UCSD-AML1 (cell line): ENCODE measurements around the gene WWTR1.

ENCODE experiments used
- DNase-seq: peaks from one replicate; lab custom pipeline; 2025; ENCODE audit not compliant: unreplicated experiment; lab: John Stamatoyannopoulos, UW

Gene WWTR1

DNA sequence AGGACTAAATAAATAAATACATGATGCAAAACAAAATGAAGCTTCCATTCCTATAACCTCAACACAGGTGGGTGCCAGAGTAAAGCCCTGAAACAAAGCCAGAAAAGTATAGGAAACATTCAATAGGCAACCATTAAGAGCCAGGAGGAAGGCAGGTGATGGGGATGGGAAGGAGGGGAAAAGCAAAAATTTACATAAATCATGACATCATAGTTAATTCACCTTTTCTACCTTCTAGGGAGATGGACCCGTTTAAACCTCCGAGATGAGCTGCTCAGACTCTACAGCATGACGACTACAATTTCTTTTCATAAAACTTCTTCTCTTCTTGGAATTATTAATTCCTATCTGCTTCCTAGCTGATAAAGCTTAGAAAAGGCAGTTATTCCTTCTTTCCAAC is 155.4 kb downstream of the WWTR1 start:
- DNase-seq: no peak

DNA sequence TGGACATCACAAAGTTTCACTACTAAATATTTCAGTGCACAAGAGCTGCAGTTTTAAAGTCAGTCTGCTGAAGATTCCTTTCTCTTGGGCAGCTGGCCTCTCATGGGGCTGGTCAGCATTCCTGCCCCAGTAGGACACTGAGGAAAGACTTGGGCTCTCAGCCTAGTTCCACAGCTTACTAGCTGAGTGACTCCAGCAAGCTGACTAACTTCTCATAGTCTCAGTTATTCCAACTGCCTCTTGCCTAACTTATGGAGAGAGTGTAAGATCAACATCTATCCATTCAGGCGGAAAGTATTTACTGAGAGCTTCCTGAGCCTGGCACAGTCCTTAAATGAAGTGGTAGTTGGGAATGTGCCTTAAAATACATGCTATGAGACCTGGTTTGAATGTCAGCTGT is 156.3 kb downstream of the WWTR1 start:
- no peak for DNase-seq

DNA sequence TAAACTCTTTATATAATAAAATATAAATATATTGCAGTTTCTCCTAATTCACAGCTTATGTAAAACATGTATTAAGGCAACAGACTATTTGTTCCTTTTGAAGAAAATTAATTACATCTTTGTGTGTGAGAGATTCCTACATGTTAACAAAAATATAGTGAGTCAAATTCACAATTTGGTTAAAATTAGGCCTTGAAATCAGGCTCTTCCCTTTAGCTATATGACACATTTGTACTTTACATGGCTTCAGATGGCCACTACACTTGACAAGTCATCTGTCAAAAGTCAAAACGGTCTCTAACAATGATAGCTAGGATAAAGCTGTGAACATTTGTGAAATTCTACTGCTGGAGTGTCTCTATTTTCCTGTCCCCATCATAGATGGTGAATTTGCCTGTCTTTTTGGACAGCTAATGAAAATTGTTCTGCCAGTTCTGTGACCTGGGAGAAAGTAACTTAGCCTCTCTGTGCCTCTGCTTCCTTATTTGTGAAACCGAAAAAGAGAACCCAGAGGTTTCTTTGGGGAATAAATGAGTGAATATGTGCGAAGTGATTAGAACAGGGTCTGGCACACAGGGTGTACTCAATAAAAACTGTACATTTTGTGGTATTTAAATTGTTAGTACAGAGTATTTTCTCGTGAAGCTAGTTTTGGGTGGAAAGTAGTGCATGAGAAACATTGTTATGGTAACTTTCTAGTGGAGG is 159.7 kb downstream of the WWTR1 start:
- DNase-seq: no peak

DNA sequence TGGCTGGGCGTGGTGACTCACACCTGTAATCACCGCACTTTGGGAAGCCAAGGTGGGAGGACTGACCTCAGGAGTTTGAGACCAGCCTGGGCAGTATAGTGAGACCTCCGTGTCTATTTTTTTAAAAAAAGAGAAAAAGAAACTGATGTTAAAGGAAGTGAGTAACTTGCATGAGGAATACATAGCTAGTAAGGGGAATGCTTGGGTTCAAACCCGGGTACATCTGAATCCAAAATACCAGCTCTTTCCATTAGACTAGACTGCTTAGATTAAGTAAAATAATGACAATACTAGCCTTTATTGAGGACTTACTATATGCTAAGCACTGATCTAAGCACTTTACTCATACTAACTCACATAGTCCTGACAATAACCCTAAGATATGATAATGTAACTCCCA is 160.9 kb downstream of the WWTR1 start:
- no peak for DNase-seq

DNA sequence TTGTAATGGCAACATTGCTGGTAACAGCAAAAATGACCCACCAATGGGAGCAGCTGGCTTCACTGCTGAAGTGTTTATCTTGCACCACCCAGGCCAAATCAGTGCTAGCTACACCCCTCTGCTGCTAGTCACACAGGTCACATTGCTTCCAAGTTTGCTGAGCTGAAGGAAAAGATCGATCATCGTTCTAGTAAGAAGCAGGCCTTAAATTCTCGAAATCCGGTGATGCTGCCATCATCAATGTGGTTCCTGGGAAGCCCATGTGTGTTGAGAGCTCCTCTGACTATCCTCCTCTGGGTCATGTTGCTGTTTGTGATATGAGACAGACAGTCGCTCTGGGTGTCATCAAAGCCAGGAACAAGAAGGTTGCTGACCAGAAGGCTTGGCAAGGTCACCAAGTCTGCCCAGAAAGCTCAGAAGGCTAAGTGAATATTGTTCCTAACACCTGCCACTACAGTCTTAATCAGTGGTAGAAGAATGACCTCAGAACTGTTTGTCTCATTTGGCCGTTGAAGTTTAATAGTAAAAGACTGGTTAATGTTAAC is 162.2 kb downstream of the WWTR1 start:
- DNase-seq: no peak

DNA sequence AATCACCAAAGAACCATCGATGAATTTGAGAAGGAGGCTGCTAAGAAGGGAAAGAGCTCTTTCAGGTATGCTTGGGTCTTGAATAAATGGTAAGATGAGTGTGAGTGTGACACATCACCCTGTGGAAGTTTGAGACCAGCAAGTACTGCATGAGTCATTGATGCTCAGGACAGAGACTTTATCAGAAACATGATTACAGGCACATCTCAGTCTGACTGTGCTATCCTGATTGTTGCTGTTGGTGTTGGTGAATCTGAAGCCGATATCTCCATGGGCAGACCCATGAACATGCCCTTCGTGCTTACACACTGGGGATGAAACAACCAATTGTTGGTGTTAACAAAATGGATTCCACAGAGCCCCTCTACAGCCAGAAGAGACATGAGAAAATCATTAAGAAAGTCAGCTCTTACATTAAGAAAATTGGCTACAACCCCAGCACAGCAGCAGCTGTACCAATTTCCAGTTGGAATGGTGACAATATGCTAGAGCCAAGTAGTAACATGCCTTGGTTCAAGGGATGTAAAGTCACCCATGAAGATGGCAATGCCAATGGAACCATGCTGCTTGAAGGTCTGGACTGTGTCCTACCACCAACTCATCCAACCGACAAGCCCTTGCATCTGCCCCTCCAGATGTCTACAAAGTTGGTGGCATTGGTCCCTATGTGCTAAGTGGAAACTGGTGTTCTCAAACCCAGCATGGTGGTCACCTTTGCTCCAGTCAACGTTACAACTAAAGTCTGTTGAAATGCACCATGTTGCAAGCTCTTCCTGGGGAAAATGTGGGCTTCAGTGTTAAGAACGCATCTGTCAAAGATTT is 162.9 kb downstream of the WWTR1 start:
- DNase-seq: no peak

DNA sequence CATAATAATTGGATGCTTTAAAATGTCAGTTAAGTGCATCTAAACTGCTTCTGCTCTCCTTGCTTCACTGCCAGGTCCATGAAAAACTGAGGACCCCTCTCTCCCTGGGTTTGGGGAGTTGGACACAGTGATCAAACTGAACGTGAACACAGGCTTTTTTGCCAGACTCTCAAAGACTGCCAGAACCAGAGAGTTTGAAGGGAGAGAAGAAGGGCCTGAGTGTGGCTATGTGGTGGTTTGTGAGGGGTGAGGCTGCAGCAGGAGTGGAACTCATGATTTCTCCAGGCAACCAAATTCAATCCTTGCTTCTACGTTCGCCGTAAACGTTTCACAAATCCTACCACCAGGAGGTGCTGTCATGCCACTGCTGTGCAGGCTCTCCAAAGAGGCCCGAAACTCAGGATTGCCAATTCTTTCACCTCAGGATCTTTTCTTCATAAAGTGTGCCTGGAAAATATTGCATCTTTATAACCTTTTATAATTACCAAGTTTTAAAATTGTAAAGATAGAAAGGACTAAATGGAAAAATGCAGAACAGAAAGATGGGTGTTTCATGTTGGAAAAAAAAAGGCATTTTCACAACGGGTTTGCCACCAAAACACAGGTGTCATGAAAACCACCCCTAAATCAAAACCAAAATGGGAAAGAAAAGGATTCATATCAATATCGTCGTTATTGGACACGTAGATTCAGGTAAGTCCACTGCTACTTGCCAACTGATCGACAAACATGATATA is 163.6 kb downstream of the WWTR1 start:
- peak; percentile 37 for DNase-seq

DNA sequence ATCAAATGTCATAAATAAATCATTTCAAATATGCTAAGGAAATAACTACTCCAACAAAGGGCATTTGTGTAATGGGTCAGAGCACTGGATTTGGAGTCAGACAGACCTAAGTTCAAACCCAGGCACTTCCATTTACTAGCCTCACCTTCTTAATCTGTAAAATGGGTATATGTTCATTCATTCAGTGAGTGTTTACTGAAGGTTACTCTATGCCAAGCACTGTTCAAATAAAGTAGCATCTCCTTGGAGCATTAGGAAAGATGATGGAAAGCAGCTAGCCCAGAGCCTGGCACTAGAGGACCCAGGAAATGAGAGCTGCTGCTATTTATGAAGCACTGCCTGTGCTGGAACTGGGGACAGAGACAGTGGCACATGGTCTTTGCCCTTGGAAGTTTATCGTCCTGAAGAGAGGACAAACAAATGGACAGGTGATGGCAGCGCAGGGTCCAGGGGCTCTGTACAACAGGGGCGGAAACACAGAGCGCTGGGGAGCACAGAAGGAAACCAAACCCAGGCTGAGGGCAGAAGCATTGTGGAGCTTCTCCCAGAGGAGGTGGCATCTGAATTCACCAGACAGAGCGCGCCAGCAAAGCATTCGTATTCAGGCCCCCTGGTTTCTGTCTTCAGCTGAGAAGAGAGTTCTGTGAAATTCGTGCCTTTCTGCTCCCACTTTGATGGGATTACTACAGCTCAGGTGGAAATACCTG is 164.4 kb downstream of the WWTR1 start:
- no peak for DNase-seq

DNA sequence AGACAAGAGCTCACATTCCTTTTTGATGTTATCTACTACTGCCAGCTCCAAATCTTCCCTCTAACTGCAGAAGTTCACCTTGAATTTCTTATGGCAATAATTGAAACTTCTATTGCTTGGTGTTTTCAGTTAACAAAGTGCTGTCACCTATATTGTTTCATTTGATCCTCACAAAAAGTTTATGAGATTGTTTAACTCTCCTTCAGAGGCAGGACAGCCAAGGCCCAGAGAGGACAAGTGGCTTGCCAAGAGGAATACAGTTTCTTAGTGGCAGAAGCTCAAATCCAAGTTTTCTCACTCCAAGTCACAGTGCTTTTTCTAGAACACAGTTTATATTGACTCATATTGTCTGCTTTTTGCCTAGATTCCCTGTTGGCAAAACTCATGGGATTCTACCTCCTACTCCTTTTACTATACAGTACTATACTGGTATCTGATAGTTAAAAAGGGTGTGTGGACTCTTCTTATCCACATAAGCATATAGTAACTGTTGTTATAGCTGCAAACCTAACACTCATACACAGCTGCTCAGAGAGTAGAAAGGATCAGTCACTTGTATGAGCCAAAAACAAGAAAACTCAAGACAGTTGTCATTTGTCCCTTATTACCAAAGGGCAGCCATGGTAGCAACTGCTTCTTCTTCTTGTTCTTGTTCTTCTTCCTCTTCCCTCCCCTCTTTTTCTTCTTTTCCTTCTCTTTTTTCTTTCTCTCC is 167.4 kb downstream of the WWTR1 start:
- no peak for DNase-seq

DNA sequence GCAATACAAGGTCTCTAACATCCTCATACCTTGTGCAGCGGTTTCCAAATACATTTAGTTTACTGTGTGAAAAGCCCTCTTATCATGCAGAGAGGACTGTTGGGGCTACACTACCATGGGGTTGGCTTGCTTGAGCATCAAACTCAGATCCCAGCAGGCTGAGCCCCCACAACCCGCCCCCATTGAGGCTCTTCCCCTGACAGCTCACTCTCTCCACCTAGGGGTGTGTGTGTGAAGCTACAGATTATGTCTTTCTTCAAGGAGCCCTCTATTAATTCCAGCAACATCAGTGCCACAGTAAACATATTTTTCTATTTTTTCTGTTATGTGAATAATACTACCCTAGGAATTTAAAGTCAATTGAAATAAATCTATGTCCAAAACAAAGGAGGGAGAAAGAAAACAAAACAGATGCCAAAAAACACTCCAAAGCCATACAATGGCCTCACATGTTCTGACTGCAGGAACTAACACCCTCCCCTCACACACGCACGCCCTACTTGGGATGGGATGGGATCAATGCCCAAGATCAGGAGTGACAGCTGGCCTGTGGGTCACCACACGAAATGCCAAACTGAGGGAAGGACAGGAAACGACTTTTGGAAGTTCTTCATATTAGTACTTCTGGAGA is 168.7 kb downstream of the WWTR1 start:
- DNase-seq: peak; percentile 24

DNA sequence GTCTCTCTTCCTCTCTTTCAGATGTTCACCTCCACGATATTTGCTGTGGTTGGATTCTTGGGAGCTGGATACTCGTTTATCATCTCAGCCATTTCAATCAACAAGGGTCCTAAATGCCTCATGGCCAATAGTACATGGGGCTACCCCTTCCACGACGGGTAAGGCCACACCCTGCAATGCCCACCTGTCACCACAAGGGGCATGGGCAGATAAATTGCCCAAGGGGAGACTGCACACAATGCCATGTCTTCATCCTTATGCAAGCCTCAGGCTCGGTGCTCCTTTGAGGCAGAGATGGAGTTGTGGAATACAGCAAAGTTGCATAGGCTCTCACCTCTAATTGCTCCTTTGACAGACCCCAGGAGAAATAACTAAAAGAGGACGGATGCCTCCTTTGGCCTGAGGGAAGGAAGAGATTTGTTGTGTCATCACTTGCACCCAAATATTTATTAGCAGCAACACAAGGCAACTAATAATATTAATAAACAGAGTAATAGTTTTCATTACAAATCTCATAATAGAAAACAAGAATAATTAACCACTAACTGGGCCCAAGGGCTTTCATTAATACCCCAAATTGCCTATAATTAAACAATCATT is 170.1 kb downstream of the WWTR1 start:
- peak; percentile 44 for DNase-seq

DNA sequence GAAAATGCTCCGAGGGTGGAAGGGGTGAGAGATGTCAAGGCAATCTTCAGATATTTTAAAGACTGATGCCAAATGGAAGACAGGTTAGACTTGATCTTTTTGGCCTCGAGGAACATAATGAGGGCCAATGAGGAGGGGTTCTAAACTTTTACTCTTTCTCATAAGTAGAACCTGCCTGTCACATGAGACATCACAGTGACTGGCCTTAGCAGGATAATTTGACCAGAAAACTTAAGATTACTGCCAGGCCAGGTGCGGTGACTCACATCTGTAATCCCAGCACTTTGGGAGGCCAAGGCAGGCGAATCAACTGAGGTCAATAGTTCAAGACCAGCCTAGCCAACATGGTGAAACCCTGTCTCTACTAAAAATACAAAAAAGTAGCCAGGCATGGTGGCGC is 171.1 kb downstream of the WWTR1 start:
- no peak for DNase-seq

DNA sequence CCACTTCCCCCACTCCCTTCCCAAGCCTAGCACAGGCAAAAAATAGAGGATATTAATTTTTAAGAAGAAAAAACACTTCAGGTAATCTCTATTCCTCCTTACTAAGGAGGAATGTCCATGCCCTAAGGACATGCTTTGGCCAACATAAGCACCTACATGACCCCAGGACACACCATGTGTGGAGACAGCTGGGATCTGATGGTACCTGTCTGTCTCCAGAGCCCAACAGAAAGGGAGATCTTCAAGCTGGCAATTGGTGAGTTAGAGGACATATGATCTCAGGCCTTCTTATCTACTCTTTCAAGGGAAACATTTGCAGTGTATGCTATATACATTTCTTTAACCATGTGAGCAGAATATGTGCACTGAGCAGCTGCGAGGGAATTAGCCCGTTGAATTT is 176.3 kb downstream of the WWTR1 start:
- no peak for DNase-seq

DNA sequence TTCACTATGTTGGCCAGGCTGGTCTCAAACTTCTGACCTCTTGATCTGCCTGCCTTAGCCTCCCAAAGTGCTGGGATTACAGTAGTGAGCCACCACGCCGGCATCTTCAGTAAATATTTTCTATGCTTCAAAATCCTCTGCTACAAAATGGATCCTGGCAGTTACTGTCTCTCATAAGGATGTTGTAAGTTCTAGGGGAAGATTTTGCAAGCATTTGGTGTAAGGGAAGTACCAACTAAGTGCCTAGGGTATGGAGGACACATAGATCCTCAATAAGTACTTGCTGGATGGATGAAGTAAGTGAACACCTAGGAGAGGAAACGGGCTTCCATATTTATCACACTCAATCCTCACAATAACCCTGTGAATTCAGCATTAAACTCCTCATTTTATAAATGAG is 176.8 kb downstream of the WWTR1 start:
- DNase-seq: no peak

DNA sequence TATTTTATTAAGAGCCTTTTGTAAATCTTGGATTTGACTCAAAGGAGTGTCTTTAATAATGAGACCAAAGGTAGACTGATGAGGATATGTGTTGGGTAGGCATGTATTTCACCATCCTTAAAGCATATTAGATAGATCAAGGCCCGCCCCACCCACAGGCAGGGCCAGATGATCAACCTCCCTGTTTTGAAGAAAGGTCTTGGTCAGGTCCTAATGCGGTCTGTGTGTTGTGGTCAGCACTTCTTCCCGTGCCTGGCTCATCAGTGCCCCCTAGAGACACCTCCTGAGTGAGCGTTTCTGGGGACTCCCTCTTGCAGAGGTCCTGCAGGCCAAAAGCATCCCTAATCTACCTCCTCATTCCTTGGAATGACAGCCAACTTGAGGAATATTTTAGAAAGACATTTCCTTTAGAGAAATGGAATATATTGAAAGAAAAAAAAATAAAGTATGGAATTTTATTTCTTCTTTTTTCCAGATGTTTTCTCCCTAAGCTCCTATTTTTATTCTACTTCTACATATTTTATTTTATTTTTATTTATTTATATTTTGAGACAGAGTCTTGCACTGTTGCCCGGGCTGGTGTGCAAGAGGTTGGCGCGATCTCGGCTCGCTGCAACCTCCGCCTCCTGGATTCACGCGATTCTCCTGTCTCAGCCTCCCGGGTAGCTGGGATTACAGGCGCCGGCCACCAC is 177.4 kb downstream of the WWTR1 start:
- DNase-seq: peak; percentile 84

DNA sequence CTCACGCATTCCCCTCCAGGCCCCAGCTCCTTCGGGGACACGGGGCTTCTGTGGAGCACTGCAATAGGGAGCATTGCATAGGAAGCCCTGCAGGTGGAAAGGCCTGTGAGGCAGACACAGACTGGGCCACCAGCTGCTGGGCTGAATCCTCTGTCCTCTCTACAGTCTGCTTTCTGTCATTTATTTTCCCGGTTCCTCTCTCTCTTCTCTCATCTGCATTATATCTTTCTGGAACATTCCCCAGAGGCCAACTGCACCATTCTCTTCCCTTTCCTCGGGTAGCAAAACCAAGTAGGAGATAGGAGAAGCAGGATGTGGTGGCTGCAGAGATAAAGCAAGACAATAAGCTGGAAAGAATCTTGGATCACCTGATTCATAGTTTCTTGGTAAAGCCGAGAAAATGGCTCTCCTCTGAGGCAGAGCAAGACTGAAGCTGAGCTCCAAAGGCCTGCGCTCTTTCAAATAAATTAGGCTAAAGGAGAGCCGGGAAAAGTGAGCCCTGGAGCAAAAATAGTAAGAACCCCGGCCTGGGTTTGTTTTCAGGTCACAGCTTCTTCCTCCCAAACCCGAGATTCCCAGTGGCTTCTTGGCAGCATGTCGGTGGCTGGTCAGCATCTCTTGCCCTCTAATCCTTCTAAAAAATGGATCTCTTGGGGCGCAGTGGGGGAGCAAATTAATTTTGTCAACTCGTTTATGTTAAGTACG is 178.1 kb downstream of the WWTR1 start:
- DNase-seq: peak; percentile 44

DNA sequence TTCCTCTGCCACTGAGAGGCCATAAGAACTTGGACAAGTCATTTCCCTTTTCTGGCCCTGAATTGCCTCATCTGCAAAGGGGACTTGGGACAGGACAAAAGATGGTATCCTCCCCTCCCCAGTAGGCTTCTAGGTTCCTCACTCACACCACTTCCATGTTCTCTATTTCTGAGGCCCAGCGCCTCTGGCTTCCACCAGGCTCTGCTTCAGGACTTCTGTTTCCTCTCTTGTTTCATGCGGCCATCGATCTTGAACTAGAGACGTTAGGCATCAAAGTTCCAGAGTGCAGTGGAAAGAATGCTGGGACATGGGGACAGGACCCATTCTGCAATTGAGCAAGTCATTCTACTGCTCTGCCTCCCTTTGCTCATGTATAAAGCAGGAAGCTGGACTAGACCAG is 181.6 kb downstream of the WWTR1 start:
- peak; percentile 31 for DNase-seq

DNA sequence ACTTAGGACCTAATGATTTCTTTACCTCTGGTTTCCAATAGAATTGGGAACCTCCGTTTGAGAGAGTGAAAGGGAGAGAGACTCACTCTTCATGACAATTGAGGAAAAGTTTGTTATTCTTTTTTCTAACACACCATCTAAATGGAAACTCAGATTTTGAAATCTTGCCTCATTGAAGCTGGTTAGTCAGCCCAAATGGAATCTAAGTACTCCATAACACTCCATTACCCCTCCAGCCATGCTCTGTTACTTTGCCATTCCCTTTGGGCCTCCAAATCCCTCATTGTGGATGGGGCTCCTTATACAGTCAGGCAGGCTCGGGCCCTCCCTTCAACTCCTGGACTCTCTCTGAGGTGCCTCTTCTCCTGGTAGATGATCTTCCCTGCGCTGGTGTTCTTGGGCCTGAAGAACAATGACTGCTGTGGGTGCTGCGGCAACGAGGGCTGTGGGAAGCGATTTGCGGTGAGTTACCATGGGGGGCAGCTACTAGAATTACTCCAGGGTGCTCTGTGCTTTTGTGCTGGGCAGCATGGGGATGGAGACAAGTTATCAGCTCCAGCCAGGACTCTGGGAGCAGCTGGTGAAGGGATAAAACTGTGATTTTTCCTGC is 182.3 kb downstream of the WWTR1 start:
- DNase-seq: no peak
